ENCODE results near the gene ICAM4. TPM values are rescaled to one million over a fixed set of nuclear protein-coding genes. Genes with fewer than 3 reads are reported as not detected.

ICAM4 gene
- total and polyA plus RNA-seq, 9 of the 15 experiments (the other 6 are each of a cell fraction or from before 2014, with no cell fraction given) = 14.1 to 86.1 (median 29.6) TPM

DNA sequence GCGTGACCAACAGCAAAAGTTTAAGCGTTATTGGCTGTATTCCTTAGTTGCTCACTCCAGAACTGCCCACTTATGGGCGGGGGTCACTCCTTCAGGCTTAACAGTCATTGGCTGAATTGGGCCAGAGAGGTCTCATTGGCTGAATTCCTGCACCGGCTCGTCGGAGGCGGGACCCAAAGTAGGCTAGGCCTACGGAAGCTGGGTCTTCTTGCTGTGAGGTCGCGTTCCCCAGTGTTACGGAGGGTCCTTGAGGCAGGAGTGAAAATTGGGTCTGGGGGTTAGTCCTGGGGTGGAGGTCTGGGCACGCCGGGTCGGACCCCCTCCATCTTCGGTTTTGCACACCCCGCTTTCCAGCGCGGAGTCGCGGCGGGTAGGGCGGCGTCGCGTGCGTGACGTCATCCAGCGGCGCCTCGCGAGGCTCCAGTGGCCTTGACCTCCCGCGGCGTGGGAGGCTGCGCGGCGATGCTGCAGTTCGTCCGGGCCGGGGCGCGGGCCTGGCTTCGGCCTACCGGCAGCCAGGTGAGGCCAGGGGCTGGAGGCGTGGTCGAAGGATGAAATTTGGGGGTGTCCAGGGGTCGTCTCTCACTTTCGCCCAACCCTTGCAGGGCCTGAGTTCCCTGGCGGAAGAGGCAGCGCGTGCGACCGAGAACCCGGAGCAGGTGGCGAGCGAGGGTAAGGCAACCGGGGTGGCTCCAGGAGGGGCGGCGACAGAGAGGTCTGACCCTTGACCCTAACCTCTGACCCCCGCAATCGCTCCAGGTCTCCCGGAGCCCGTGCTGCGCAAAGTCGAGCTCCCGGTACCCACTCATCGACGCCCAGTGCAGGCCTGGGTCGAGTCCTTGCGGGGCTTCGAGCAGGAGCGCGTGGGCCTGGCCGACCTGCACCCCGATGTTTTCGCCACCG, 34.7 kb upstream of the ICAM4 start, which contains the start of gene MRPL4 (continued):
- TF ChIP-seq RBM15 (IDR thresholded peaks at IDR 0.05; ENCODE audit: insufficient read depth, low read length) = no peak
- peak; percentile 63; the same call in 1 of the 2 replicates for TF ChIP-seq PKNOX1 (IDR thresholded peaks at IDR 0.05)
- no peak for TF ChIP-seq TAL1 (IDR thresholded peaks at IDR 0.05)
- no peak for TF ChIP-seq DDX20 (tag; IDR thresholded peaks at IDR 0.05; ENCODE audit: low read depth)
- TF ChIP-seq ZNF282 (CRISPR knock-in tag; IDR thresholded peaks at IDR 0.05) = no peak
- no peak for TF ChIP-seq BRD9 (IDR thresholded peaks at IDR 0.05; ENCODE audit: low read depth, partially characterized antibody)
- no peak for TF ChIP-seq ZNF431 (CRISPR knock-in tag; IDR thresholded peaks at IDR 0.05)
- TF ChIP-seq NONO (IDR thresholded peaks at IDR 0.05; ENCODE audit: low read depth in 2 of 2, low read length in 1 of 2) = peak; percentile 26 to 46; a peak in 2 of 4 replicates
- no peak for TF ChIP-seq ZNF644 (tag; IDR thresholded peaks at IDR 0.05; ENCODE audit: low read depth)
- no peak for TF ChIP-seq CGGBP1 (CRISPR knock-in tag; IDR thresholded peaks at IDR 0.05)
- TF ChIP-seq SETDB1 (IDR thresholded peaks at IDR 0.05; ENCODE audit: low read length) = peak; percentile 85
- no peak for TF ChIP-seq THRAP3 (IDR thresholded peaks at IDR 0.05; ENCODE audit: borderline replicate concordance)
- TF ChIP-seq KAT2B (IDR thresholded peaks at IDR 0.05; ENCODE audit: low read depth, low read length) = no peak
- TF ChIP-seq, protein P1, sequence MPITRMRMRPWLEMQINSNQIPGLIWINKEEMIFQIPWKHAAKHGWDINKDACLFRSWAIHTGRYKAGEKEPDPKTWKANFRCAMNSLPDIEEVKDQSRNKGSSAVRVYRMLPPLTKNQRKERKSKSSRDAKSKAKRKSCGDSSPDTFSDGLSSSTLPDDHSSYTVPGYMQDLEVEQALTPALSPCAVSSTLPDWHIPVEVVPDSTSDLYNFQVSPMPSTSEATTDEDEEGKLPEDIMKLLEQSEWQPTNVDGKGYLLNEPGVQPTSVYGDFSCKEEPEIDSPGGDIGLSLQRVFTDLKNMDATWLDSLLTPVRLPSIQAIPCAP (CRISPR knock-in tag; IDR thresholded peaks at IDR 0.05; ENCODE audit: borderline replicate concordance) = peak; percentile 48; the same call in 1 of the 2 replicates
- no peak for TF ChIP-seq FOXJ3 (CRISPR knock-in tag; IDR thresholded peaks at IDR 0.05)
- TF ChIP-seq, protein P2, sequence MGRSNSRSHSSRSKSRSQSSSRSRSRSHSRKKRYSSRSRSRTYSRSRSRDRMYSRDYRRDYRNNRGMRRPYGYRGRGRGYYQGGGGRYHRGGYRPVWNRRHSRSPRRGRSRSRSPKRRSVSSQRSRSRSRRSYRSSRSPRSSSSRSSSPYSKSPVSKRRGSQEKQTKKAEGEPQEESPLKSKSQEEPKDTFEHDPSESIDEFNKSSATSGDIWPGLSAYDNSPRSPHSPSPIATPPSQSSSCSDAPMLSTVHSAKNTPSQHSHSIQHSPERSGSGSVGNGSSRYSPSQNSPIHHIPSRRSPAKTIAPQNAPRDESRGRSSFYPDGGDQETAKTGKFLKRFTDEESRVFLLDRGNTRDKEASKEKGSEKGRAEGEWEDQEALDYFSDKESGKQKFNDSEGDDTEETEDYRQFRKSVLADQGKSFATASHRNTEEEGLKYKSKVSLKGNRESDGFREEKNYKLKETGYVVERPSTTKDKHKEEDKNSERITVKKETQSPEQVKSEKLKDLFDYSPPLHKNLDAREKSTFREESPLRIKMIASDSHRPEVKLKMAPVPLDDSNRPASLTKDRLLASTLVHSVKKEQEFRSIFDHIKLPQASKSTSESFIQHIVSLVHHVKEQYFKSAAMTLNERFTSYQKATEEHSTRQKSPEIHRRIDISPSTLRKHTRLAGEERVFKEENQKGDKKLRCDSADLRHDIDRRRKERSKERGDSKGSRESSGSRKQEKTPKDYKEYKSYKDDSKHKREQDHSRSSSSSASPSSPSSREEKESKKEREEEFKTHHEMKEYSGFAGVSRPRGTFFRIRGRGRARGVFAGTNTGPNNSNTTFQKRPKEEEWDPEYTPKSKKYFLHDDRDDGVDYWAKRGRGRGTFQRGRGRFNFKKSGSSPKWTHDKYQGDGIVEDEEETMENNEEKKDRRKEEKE (IDR thresholded peaks at IDR 0.05; ENCODE audit: borderline replicate concordance in 1 of 2, control insufficient read depth in 1 of 2, low read depth in 2 of 2, low read length in 1 of 2) = no peak
- TF ChIP-seq E2F4 (CRISPR knock-in tag; IDR thresholded peaks at IDR 0.05; ENCODE audit: low read depth) = no peak
- TF ChIP-seq RBM39 (optimal IDR thresholded peaks at IDR 0.05; ENCODE audit: low read depth, low read length) = no peak
